GM19438 (cell line): ENCODE results near the gene CHAMP1.
A peak's percentile ranks its signal among the peaks of the same experiment; 100 is the strongest.

ENCODE experiments used
- ATAC-seq: cut with Tn5 transposase; IDR thresholded peaks from one replicate; pipeline ENCODE4 v1.9.1; 2021; ENCODE audit warnings: low read depth; ENCODE audit not compliant: unreplicated experiment

Gene CHAMP1, protein sequence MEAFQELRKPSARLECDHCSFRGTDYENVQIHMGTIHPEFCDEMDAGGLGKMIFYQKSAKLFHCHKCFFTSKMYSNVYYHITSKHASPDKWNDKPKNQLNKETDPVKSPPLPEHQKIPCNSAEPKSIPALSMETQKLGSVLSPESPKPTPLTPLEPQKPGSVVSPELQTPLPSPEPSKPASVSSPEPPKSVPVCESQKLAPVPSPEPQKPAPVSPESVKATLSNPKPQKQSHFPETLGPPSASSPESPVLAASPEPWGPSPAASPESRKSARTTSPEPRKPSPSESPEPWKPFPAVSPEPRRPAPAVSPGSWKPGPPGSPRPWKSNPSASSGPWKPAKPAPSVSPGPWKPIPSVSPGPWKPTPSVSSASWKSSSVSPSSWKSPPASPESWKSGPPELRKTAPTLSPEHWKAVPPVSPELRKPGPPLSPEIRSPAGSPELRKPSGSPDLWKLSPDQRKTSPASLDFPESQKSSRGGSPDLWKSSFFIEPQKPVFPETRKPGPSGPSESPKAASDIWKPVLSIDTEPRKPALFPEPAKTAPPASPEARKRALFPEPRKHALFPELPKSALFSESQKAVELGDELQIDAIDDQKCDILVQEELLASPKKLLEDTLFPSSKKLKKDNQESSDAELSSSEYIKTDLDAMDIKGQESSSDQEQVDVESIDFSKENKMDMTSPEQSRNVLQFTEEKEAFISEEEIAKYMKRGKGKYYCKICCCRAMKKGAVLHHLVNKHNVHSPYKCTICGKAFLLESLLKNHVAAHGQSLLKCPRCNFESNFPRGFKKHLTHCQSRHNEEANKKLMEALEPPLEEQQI

GRCh38 chr13:114314074-114314912 lies at the start of gene CHAMP1:
Gene CHAMP1, plus strand, starts transcription at chr13:114314503. Its CDS starts 9,340 bp downstream, at chr13:114323843.
- peak; percentile 75 for ATAC-seq

DNA sequence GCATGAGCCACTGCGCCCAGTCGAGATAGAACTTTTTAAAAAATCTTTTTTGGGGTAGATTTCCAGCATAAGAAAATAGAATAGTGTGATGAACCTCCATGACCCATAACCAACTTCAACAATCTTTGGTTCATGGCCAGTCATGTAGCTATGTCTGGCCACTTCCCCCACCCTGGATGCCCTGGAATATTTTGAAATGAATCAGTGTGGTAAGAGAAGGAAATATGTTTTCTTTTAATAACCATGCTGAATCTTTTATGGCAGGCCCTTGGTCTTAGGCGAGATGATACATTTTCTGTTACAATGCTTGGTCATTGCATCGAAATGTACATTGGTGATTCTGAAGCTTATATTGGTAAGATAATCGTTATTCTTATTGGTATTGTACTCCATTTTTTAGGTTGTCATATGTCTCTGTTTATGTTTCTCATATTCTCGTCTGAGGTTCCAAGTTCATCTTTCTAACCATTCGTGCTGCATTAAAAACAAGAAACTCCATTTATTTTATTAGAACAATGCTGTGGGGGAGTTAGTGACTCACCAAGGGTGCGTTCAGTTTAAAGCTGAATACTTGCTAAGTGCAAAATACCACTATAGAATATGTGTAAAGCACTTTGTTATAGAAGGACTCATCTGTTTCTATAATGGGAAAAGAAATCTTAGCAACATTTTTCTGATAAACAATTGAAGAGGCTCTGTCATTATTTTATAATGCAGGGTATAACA lies 49.3 kb upstream of the CHAMP1 start:
- no peak for ATAC-seq

DNA sequence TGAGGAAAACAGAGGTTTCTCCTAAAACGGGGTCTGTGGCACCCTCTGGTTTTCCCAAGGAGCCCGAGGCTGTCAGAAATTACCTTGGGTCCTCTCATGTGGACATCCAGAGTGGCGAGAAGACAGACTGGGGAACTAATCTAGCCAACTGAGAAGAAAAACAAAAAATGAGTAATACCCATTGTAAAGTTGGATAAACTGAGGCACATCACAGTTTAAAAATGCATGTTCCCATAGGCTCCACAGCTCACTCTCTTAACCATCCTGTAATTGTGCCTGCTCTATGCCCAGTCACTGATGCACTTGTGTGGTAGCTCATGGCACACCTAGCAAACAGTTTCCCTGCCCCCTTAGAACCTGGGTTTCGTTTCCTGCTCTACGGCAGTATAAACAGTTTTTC lies 48.1 kb upstream of the CHAMP1 start:
- no peak for ATAC-seq

- no peak for ATAC-seq
These were observed 45.7 kb upstream of the CHAMP1 start for GRCh38 chr13:114268344-114269280.

GRCh38 chr13:114269281-114269770 lies 45.0 kb upstream of the CHAMP1 start:
- ATAC-seq = no peak

DNA sequence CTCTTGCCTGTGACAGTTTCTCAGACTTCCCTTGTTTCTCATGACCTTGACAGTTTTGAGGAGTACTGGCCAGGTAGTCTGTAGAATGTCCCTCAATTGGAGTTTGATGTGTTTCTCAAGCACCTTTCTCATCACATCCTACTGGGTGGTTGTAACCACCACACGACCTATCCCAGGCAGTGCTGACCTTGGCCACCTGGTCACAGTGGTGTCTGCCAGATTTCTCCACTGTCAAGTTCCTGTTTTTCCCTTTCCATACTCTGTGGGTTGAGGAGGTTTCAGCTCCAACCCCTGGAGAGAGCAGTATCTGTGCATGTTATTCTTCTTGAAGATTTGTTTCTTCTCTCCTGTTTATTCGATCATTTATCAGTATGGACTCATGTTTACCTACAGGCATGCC lies 41.3 kb upstream of the CHAMP1 start:
- no peak for ATAC-seq

GRCh38 chr13:114275304-114275703 lies 39.0 kb upstream of the CHAMP1 start:
- no peak for ATAC-seq

DNA sequence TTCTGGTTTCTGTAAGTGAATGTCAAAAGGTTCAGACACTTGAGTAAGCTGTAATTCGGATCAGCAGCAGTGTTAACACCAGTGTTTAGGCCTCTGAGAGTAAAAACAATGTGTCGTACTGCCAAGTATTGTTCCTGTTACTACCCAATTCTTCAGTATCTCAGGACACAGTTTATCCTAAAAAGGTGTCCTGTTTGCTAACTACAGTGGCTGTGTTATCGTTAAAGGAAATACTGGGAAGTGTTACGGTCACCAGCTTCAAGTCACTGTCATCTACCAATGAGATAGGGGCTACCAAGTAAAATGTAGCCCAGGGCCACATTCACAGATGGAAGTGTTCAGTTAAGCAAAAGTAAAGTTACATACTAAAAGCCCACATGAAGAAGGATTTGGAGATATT lies 35.2 kb upstream of the CHAMP1 start:
- no peak for ATAC-seq

DNA sequence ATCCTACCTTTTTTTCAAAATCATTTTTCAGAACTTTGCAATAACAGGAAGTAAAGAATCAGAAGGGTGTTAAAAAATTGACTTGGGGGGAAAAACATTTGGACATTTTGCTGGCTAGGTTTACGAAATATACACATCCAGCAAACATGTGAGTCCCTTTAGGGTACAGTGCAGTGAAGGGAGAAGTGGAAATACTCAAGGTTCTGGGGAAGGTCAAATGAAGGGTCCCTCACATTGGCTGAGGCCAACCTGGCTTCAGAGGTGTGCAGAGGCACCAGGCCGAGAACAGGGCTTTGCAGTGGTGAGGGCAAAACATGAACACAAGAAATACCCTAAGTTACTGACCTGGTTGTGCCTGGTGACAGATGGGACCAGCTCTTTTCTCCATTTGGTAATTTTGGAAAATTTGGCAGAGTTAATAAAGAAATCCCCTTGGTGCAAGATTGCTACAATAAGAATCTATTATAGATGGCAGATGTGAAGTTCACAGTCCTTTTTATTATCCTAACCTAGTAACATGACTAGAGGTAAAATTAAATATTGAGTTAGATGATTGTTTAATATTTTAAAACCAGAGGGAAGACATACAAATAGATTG lies 34.4 kb upstream of the CHAMP1 start:
- ATAC-seq = no peak

DNA sequence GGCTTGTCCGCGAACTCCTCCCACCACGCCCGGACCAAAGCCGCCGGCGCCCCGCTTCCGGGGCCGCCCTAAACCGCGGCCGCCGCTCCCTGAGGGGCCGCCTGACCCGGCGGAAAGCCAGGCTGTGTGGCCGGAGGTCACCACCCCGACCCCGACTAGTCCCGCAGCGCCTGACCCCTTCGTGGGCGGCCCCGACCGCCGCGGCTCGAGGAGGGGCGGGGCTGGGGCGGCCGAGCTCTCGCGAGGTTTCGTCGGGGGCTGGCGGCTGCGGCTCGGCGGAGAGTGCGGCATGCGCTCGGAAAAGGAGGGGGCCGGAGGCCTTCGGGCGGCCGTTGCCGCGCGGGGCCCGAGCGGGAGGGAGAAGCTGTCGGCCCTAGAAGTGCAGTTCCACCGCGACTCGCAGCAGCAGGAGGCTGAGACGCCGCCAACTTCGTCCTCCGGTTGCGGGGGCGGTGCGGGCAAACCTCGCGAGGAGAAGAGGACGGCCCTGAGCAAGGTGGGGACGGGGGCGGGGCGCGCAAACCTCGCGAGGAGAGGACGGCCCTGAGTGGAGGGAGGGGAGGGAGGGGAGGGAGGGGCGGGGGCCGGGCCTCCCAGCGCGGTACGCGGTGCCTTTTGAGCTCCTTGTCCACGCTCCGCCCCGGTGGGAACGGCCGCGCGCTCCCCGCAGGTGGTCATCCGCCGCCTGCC lies 32.8 kb upstream of the CHAMP1 start, which contains the start of gene UPF3A:
TSS of gene UPF3A (plus strand) at position 251 of the 690 bp plus-strand sequence. CDS start at position 290, 39 bp downstream.
- ATAC-seq = peak; percentile 62

DNA sequence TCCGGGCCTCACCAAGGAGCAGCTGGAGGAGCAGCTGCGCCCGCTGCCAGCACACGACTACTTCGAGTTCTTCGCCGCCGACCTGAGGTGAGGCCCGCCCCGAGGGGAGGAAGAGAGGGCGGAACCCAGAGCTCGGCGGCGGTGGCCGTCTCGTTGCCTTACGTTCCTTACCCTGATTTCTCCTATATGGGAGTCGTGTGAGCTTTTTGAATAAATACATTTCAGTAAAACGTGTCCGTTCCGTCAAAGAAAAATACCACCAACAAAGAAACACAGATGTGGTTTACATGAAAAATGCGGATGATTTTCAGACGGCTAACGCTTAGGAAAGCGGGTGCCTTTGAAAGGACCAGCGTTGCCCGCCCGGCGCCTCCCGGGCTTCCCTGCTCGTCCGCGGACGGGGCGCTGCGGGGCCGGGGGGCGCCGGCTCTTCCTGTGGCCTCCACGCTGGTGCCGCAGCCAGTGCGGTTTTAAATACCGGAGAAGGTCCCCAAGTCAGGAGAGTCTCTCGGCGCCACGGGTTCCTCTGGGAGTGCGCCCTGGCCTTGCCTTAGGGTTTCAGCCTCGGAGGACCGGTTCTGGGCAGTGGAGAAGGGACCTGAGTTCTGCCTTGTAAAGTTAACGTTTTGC lies 32.1 kb upstream of the CHAMP1 start:
- ATAC-seq = peak; percentile 51

DNA sequence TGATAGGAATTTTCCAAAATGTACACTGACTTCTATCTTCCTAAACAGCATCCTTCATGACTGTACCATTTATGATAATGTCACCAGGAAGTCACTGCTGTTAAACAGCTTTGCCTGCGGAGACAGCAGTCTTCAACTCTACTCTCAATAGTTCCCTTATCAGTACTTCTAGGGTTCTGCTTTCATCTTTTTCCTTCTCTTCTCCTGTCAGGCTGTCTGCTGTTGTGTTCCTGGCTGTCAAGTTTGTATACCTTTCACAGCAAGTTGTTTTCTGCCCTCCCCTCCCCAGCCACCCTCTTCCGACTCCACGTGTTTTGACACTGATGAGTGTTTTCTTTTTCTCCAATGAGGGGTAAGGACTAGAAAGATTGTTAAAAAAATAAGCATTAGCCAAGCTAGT lies 30.7 kb upstream of the CHAMP1 start:
- no peak for ATAC-seq

- no peak for ATAC-seq
These were observed 29.6 kb upstream of the CHAMP1 start for GRCh38 chr13:114284680-114285079.

DNA sequence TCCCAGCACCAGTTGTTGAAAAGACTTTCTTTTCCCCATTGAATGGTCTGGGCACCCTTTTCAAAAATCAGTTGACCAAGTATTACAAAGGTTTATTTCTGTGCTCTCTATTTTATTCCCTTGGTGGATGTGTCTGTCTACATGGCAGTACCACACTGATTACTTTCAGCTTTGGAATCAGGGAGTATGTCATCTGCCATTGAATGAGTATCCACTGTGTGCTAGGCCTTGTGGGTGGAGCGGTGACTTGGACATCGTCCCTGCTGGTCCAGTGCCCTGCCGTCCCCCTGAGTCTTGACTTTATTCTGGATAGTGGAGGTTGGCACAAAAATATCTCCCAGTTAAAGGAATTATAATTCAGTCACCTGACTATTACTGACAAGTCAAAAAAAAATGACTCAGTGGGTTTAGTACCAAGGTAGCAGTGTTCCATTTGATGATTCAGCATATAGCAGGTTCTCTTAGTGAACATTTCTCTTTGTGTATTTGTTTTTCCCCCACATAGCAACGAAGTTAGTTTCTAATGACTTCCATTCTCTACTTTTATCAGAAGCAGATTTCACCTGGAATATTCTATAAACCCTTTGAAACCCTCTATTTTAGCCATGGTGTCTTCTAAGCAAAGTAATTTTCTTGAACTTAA lies 29.0 kb upstream of the CHAMP1 start:
- ATAC-seq = no peak

GRCh38 chr13:114286808-114287207 lies 27.5 kb upstream of the CHAMP1 start:
- ATAC-seq = no peak

GRCh38 chr13:114288157-114288591 lies 26.1 kb upstream of the CHAMP1 start:
- ATAC-seq = no peak

- no peak for ATAC-seq
These were observed 17.9 kb upstream of the CHAMP1 start for GRCh38 chr13:114296448-114296847.
